Measurements from ENCODE around the gene ATP8B1.
"Not testable (repeated sequence)": the region's sequence is repeated elsewhere in the genome, so short reads cannot be mapped to it uniquely, and the experiment has no call there.

The ATP8B1 gene

DNA sequence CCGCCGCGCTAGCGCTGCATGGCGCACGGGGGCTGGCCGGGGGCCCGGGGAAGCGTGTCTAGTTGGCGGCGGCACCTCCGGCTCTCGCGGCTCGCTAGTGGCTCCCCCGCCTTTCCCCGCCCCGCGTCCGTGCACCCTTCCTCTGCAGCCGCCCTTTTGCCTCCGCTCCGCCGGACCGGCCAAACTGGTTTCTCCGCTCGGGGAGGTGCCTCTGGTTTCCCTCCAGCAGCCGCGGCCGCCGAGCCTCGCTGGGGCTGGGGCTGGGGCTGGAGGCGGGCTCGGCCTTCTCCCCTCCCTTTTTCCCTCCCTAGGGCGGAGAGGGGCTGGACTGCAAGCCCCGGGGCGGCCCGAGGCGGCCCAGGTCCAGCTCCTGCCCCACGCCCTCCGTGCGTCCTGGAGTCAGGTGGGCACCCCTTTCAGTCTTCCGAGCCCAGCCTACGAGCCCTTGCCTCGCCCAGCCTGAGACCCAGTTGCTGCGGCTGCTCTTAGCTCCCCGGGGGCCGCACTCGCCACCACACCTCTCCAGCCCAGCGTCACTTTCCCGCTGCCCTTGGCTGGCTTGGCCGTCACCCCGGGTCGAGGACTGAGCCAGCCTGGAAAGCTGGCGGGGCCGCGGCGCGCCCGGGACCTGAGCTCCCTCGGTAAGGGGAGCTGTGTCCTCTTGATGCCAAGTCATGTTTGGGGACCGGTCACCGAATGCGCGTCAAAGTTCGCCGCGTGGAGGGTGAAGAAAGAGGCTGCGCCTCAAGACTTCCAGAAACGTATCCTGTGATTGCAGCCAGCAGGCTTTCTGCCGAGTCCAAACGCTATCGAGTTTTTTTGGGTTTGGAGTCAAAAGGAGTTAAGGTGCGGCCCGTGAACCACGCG is at the start of gene ATP8B1:
Gene ATP8B1 (minus strand): TSS at position 213 of the 867 bp plus-strand sequence. CDS start 71,508 bp downstream, outside the sequence.
- peak; percentile 45 for DNase-seq

DNA sequence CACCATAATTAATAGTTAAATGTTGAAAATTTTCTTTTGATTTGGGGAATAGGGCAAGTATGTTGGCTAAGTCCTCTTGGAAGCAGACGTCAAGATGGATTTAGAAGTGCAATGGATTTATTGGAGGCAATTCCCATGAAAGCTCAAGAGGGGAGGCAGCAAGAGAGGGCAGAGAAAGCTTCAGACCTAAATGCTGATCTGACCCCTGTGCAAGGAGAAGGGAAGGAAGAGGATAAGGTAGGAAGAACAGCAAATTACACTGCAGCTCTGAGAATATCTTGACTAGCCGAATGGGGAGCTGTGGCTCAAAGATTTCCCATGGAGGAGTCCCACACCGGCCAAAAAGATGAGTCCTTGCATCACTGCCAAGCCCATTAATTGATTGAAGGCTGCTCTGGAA is 46.9 kb upstream of the ATP8B1 start:
- no peak for DNase-seq

DNA sequence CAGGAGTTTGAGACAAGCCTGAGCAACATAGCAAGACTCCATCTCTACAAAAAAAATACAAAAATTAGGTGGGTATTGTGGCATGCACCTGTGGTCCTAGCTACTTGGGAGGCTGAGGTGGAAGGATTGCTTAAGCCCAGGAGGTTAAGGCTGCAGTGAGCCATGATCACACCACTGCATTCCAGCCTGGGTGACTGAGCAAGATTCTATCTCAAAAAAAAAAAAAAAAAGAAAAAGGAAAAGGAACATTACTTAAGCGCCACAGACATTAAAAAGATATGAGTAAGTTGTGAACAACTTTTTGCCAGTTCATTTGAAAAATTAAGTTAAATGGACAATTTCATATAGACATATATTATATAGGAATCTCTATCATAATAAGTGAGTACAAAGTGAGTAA is 45.3 kb upstream of the ATP8B1 start:
- DNase-seq: not testable (repeated sequence)

DNA sequence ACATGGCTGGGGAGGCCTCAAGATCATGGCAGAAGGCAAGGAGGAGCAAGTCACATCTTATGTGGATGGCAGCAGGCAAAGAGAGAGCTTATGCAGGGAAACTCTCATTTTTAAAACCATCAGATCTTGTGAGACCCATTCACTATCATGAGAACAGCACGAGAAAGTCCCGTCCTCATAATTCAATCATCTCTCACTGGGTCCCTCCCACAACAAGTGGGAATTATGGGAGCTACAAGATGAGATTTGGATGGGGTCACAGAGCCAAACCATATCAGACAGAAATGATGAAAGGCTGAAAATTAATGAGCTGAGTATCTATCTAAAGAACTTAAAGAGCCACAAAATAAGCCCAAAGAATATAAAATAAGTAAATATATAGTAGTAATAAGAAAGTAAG is 44.3 kb upstream of the ATP8B1 start:
- not testable (repeated sequence) for DNase-seq

DNA sequence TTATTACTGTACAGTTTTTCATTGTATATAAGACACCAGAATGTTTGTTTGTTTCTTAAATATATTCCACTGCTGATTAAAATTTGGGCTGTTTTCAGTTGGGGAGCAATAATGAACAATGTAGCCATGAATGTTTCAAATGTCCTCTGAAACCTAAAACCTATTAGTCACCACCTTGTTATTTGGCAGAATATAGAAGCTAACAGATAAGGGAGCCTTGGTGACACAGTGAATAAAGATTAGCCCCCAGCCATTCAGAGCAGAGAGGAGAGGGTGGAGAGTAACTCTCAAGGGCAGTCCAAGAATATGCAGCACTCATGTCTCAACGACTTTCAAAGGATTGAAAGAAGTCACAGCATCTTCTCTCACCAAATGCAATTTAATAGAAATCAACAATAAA is 43.1 kb upstream of the ATP8B1 start:
- DNase-seq: no peak

DNA sequence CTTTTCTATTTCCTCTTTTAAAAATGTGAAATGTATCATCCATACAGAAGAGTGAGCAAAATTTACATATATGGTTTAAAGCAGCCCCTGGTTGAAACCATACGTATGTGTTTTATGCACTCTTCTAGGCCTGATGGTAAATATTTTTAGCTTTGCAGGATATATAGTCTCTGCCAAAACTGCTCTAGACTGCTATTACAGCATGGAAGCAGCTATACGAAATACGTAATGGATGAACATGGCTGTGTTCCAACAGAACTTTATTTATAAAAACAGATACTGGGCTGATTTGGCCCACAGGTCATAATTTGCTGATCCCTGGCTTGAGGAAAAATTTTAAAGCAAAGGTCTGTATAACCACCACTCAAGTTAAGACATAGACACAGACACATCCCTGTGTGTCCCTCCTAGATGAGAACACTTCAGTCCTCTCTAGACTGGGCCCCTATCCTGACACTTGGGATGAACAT is 42.5 kb upstream of the ATP8B1 start:
- DNase-seq: no peak

DNA sequence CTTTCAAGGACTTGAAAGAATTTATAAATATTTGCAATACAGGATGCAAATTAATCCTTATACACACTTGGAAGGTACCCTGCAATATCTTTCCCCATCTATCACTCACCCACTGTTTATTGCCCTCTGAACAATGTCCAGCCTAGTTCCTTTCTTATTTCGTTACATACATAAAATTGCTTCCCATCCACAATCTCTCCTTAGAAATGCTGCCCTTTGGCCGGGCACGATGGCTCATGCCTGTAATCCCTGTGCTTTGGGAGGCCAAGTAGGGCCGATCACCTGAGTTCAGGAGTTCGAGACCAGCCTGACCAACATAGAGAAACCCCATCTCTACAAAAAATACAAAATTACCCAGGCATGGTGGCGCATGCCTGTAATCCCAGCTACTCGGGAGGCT is 41.2 kb upstream of the ATP8B1 start:
- no peak for DNase-seq

DNA sequence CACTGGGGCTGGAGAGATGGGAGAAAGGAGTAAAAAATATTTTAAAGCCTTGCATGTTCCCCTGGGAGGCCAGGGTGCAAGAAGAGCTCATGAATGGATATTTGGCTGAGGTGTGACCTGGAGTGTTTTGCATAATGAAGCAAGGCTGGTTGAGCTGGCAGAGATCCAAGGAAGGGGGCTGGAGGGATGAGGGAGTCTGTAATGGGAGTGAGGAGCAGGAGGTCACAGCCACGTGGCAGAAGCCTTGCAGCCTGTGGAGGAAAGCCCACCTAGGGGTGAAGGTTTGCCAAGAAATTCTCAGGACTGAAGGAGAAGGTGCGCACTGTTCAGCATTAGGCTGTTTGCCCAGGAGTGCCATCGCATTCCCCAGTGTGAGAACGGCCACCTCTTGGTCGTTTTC is 40.3 kb upstream of the ATP8B1 start:
- DNase-seq: peak; percentile 11

DNA sequence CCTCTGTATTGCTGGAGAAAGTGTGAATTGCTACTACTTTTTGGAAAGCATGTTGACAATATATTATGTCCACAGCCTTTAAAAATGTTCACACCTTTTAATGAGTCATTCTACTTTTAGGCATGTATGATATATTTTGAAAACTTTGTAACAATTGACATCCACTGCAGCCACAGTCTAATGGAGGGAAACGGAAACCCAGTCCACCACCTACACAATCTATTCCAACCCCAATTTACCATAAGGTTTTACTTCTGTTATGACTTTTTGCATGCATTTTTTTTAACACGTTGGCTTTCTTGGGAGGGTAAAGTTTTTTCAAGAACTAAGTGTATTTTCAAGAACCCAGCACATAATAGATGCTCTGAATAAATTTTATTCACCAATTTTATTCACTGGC is 38.5 kb upstream of the ATP8B1 start:
- no peak for DNase-seq

DNA sequence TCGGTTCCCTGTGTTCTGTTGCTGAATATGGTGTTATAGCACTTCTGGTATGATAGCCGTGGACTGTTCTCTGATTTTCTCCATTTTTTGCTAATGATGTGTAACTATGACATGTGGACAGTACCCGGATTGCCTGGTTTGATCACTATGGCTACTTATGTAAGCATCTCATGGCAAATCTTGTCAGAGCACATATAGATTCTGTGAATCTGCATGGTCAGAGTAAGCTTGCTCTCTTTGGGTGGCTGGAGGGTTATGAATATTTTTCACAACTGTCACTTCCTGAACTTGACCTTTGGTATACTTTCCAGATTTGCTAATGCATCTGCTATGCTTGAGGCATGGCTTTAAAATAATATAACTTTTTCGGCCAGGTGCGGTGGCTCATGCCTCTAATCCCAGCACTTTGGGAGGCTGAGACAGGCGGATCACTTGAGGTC is 36.8 kb upstream of the ATP8B1 start:
- DNase-seq: no peak

DNA sequence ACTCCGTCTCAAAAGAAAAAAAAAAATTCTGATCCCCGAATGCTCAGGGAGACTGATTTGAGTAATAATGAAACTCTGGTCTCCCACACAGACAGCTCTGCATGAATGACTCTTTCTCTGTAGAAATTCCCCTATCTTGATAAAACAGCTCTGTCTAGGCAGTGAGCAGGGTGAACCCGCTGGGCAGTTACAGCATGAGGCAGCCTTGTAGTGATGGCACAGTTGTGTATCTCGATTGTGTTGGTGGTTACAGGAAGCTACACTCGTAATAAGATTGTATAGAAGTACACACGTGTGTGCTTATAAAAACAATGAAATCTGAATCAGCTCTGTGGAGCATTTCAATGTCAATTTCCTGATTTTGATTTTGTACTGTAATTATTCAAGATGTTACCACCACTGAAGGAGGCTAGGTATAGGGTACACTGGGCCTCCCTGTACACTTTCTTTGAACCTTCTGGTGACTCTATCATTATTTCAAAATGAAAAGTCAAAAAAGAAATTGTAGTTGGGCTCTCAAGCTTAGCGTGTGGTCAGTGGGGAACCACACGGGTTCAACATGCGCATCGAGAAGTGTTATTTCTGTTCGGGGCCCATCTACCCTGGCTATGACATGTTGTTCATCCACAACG is 34.9 kb upstream of the ATP8B1 start:
- no peak for DNase-seq

DNA sequence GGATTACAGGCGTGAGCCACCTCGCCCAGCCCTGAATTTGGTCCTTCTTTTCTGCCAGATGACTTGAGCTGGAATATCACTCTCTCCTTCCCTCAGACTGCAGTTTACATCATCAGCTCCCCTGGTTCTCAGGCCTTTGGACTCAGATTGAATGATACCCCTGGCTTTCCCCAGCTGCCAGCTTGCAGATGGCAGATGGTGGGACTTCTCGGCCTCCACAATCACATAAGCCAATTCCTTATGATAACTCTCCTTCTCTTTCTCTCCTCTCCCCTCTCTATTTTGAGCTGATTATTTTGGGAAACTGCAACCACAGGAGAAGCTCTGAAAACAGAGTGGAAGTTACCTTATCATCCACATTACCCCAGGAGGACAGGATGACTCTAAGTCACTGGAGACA is 33.4 kb upstream of the ATP8B1 start:
- no peak for DNase-seq

DNA sequence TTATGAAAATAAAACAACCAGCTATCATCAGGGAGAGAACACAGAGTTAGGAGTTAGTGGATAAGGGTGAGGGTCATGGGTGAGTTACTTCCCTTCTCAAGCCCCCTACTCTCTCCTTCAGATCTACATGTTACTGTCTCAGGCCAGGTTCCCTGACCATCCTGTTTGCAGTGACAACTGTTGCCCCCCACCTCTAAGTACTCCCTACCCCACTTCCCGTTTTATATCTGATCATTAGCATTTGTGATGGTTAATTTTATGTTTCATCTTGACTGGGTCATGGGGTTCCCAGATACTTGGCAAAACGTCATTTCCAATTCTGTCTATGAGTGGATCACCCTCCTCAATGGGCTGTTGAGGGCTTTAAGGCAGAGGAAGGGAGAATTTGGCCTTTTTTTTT is 32.8 kb upstream of the ATP8B1 start:
- no peak for DNase-seq

DNA sequence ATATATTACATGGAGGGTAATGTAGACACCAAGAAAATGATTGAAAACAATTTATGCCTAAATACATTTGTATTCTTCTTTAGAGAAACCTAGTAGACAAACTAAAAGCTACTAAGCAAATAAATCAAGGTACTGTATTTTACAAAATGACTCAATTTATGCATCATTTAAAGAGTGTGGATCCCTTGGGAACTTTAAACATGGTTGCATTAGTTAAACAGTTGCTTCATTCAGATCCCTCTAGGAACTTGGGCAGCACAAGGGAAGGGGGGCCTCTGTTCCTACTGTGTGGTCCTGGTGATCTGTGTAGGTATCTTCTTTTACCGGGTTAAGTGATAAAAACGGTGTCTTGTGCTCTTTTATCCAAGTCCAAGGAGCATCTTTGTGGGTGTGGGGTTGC is 31.5 kb upstream of the ATP8B1 start:
- DNase-seq: no peak

DNA sequence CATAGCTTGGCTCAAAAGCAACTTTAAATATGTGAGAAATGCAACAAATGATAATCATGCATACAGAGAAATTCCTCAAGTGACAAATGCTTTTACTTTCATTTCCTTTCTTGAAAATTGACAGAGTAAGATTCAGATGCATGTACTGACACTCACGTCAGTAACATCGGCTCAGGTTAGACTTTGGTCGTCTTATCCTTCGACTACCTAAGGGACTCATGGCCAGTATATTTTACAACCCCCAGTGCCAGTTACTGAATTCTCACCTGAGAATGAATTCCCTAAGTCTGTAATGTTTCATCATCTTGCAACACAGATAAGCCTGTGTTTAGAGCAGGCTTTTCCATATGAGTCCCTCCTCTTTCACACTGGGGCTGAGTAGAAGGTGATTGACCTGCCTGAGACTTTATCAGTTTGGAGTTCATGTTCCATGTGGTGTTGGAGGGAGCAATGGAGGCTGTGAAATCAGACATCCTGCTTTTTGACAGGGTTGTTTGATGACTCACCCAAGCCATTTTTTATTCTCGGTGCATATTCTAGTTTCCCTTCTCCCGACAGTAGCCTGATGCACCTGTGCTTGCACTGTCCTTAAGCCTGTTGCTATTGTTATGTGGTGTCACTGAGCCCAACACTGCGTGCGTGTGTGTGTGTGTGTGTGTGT is 30.5 kb upstream of the ATP8B1 start:
- no peak for DNase-seq

DNA sequence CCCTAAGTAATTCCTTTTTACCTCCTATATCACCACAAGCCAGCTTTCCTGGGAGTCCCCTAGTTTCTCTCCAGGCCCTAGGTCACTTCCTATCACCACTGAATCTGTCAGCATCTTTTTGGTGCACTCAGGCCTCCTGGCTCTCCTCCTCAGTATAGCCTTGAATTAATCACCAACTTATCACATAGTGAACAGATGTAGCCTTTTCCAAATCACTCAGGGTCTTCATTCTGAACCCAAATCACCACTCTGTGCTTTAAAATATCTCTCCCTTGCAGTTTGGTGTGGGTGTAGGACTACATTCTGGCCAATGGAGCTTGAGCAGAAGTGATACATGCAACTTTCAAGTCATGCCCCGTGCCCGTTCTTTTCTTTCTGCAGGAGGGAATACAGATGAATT is 29.6 kb upstream of the ATP8B1 start:
- DNase-seq: no peak

DNA sequence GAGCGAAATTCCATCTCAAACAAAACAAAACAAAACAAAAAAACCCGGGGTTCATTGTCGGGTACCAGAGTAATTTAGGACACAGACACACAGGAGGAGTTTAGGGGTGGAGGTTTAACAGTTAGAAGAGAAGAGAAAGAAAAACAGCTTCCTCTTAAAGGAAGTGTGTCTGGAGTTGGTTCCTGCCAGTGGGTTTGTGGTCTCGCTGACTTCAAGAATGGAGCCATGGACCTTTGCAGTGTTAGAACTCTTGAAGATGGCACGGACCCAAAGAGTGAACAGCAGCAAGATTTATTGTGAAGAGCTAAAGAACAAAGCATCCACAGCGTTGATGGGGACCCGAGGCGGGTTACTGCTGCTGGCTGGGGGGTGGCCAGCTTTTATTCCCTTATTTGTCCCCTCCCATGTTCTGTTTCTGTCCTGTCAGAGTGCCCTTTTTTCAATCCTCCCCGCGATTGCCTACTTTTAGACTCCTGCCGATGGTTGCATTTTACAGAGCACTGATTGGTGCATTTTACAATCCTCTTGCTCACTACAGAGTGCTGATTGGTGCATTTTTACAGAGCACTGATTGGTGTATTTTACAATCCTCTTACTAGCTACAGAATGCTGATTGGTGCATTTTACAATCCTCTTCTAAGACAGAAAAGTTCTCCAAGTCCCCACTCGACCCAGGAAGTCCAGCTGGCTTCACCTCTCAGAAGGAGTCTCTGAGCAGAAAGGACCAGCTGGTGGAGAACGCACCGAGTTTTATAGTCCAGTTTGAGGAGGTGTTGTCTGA is 28.7 kb upstream of the ATP8B1 start:
- DNase-seq: no peak

DNA sequence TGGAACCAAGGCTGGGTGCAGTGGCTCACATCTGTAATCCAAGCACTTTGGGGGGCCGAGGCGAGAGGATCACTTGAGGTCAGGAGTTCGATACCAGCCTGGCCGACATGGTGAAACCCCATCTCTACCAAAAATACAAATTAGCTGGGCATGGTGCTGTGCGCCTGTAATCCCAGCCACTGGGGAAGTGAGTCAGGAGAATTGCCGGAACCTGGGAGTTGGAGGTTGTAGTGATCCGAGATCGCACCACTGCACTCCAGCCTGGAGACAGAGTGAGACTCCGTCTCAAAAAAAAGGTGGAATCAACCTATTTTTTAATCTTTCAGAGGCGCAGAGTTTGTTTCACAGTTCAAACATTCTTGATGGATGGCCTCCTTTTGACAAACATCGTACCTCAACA is 24.5 kb upstream of the ATP8B1 start:
- no peak for DNase-seq

DNA sequence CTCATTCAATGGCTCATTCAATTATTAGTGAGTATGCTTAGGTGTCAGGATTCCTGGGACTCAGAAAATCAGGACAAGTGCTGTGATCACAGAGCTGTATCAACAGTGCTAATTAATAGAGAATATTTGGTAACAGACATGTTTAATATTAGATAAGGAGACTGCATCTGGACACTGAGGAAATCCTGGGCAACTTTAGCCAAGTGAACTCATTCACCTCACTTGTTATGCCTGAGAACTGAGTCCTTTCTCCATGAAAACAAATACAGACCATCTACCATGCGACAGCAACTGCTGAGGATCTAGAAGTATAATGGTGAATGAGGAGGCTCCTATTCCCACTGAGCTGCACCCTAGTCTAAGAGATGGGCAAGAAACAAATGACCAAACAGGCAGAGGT is 23.1 kb upstream of the ATP8B1 start:
- DNase-seq: no peak

DNA sequence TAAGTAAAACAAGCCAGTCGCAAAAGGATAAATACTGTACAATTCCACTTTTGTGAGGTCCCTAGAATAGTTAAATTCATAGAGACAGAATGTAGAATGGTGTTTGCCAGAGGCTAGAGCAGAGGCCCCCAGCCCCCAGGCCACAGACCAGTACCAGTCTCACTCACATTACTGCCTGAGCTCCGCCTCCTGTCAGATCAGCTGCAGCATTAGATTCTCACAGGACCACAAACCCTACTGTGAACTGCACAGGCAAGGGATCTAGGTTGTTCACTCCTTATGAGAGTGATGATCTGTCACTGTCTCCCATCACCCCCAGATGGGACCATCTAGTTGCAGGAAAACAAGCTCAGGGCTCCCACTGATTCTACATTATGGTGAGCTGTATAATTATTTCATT is 17.5 kb upstream of the ATP8B1 start:
- DNase-seq: not testable (repeated sequence)

DNA sequence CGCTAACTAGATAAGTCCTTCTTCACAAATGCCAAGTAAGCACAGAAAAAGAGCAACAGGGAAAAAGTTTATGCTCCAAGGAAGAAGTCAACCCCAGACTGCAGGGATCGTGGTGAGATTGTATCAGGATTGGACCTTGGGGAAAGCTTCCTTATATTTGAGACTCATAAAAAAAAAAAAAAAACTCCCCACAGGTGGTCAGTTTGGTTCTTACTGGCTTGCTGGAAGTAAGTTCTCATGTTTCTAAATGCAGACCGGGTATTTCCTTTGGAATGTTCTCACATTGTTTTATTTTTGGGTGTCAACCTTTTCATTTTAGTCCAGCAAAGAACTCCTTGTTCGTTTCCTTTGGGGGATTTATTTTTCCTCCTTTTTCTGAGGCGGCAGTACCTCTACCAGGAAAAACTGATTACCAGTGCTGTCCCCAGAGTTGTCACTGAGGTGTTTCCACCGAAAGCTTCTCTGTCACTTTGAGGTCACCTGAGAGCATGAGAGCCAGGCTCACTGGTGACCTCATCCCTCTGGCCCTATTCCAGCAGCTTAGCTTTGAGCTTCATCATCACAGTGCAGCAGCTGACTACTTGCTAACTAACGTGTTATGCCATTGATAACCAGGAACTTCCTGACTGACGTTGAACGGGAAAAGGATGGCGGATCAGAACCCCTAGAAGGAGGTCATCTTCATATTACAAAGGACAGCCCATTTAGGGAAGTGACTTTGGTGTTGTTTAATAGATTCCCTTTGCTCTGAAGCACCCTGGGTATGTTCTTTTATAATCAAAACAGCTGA is 16.8 kb upstream of the ATP8B1 start:
- DNase-seq: peak; percentile 5

DNA sequence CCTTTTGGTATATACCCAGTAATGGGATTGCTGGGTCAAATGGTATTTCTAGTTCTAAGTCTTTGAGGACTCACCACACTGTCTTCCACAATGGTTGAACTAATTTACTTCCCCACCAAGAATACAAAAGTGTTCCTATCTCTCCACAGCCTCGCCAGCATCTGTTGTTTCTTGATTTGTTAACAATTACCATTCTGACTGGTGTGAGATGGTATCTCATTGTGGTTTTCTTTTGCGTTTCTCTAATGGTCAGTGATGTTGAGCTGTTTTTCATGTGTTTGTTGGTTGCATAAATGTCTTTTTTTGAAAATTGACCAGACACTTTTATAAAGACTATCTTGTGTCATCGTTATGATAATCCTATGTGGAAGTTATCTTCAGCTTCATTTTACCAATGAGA is 16.0 kb upstream of the ATP8B1 start:
- no peak for DNase-seq
